PFSK-1 (cell line): ENCODE measurements around the gene SLIT3.

Source experiments
- FOXP2 ChIP-seq: optimal IDR thresholded peaks from 2 replicates; pipeline ENCODE3; 2011; ENCODE audit warnings: borderline replicate concordance, control low read depth, inconsistent platforms; ENCODE audit not compliant: insufficient read depth; ENCODE audit errors: extremely low read length, extremely low read depth
- POLR2AphosphoS5 ChIP-seq: IDR thresholded peaks from 2 replicates; pipeline ENCODE4 v1.6.1; 2012; ENCODE audit warnings: low read depth, mild to moderate bottlenecking, control low read depth, low read length, moderate library complexity
- SIN3A ChIP-seq: IDR thresholded peaks from 2 replicates; pipeline ENCODE4 v1.6.1; 2012; ENCODE audit warnings: mild to moderate bottlenecking, low read length, moderate library complexity, borderline replicate concordance; ENCODE audit not compliant: insufficient read depth
- TAF1 ChIP-seq: IDR thresholded peaks from 2 replicates; pipeline ENCODE4 v1.6.1; 2012; ENCODE audit warnings: low read length, control low read depth, borderline replicate concordance; ENCODE audit not compliant: insufficient read depth
- TF ChIP-seq, protein P1 (sequence below), 2 experiments: IDR thresholded peaks; 2 replicates each; pipeline versions ENCODE4 v1.6.1 to v1.8.0; 2011 to 2012; ENCODE audit warnings: low read depth in 2 of 2, low read length in 2 of 2, control low read depth in 1 of 2, inconsistent platforms in 1 of 2, mild to moderate bottlenecking in 1 of 2, moderate library complexity in 1 of 2; ENCODE audit not compliant: insufficient read depth in 1 of 2

Gene SLIT3

DNA sequence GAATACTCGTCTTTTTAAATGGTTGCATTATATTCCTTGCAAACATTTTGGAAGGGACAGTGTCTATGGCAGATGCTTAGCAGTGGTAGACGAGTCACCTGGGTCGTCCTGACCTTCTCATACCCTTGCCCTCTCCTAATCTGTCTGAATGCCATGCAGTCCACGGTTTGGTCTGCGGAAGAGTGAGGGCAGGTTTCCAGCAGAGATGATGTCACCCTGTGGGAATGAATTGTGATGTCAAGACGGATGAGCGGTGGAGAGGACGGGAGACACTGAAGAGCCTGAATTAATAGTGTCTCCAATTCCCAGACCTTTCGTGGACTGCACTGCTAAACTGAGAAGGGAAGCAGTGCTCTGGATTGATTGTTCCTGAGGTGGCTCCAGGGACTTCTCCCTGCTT, 392.7 kb downstream of the SLIT3 start:
- TF ChIP-seq SIN3A (no peak), FOXP2 (no peak), TAF1 (no peak), POLR2AphosphoS5 (no peak)
- TF ChIP-seq, protein P1, sequence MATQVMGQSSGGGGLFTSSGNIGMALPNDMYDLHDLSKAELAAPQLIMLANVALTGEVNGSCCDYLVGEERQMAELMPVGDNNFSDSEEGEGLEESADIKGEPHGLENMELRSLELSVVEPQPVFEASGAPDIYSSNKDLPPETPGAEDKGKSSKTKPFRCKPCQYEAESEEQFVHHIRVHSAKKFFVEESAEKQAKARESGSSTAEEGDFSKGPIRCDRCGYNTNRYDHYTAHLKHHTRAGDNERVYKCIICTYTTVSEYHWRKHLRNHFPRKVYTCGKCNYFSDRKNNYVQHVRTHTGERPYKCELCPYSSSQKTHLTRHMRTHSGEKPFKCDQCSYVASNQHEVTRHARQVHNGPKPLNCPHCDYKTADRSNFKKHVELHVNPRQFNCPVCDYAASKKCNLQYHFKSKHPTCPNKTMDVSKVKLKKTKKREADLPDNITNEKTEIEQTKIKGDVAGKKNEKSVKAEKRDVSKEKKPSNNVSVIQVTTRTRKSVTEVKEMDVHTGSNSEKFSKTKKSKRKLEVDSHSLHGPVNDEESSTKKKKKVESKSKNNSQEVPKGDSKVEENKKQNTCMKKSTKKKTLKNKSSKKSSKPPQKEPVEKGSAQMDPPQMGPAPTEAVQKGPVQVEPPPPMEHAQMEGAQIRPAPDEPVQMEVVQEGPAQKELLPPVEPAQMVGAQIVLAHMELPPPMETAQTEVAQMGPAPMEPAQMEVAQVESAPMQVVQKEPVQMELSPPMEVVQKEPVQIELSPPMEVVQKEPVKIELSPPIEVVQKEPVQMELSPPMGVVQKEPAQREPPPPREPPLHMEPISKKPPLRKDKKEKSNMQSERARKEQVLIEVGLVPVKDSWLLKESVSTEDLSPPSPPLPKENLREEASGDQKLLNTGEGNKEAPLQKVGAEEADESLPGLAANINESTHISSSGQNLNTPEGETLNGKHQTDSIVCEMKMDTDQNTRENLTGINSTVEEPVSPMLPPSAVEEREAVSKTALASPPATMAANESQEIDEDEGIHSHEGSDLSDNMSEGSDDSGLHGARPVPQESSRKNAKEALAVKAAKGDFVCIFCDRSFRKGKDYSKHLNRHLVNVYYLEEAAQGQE (IDR thresholded peaks at IDR 0.05; ENCODE audit: insufficient read depth in 1 of 2, low read depth in 2 of 2, low read length in 2 of 2): no peak

- no peak for TF ChIP-seq FOXP2
- TF ChIP-seq, protein P1 (IDR thresholded peaks at IDR 0.05; ENCODE audit: insufficient read depth in 1 of 2, low read depth in 2 of 2, low read length in 2 of 2): no peak
Observed at GRCh38 chr5:168903061-168903460, 397.9 kb downstream of the SLIT3 start.

DNA sequence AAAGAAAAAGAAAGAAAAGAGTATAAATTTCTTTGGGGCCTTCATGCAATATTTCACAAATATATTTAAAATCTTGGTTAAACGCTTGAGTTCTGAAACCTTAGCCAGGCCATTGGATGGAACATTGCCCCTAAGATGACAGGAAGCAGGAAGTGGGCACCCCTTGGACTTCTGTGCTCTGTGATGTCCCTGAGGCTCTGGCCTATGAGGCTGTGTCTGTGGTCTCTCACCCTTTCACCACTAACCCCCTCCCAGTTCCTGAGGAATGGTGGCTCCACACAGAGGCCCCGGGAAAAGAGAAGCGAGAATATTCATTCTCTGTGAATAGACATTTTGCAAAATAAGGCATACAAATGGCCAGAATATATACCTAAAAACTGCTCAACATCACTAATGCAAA, 401.3 kb downstream of the SLIT3 start:
- TF ChIP-seq SIN3A: no peak
- TF ChIP-seq, protein P1 (IDR thresholded peaks at IDR 0.05; ENCODE audit: insufficient read depth in 1 of 2, low read depth in 2 of 2, low read length in 2 of 2): no peak
- no peak for TF ChIP-seq POLR2AphosphoS5
- no peak for TF ChIP-seq FOXP2
- no peak for TF ChIP-seq TAF1

- TF ChIP-seq, protein P1 (IDR thresholded peaks at IDR 0.05; ENCODE audit: insufficient read depth in 1 of 2, low read depth in 2 of 2, low read length in 2 of 2): no peak
- TF ChIP-seq FOXP2: no peak
- no peak for TF ChIP-seq SIN3A
- no peak for TF ChIP-seq POLR2AphosphoS5
- no peak for TF ChIP-seq TAF1
Observed at GRCh38 chr5:168899264-168899663, 401.7 kb downstream of the SLIT3 start.

DNA sequence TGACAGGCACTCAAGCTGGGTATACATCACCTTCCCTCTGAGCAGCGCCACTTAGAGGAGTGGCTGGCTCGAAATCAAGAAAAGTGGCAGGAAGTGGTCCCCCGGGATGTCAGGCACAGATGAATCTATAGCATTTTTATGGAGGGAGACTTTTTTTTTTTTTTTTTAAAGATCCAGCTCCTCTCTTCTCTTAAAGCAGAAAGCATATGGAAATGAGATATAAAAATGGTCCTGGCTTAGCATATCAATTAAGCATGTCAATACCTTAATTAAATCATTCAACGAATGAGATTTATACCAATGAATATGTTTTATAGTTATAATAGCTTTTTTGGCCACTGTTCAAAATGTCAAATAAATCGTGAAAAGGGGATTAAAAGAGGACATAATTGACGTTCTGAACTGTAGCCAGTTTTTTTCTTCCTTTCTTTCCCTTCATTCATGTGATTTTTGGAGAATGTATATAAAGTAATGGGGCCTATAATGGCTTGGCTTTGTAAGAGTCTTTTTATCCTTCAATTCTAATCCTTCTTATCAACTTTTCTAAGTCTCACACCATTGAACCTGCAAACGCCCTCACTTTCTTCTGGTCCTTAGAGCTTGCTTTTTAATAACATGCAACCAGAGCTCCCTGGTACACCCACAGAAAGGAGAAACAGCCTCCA, 402.6 kb downstream of the SLIT3 start:
- TF ChIP-seq FOXP2: no peak
- TF ChIP-seq SIN3A: no peak
- TF ChIP-seq, protein P1 (IDR thresholded peaks at IDR 0.05; ENCODE audit: insufficient read depth in 1 of 2, low read depth in 2 of 2, low read length in 2 of 2): no peak
- no peak for TF ChIP-seq TAF1
- TF ChIP-seq POLR2AphosphoS5: no peak
